Measurements from ENCODE around the gene HS3ST6.

DNA sequence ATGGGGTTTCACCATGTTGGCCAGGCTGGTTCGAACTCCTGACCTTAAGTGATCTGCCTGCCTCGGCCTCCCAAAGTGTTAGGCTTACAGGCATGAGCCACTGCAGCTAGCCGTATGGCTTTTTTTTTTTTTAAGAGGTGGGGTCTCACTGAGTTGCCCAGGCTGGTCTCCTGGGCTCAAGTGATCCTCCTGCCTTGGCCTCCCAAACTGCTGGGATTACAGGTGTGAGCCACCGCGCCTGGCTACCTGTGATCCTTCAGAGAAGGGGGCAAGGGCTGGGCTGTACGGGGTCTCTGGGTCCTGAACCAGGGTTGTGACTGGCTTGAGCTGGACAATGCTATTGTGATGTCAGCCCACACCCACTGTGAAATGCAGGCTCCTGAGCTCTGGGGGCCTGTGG is 48.2 kb upstream of the HS3ST6 start, which contains the start of gene RNF151:
- no peak for TF ChIP-seq ESRRG (CRISPR knock-in tag; IDR thresholded peaks at IDR 0.05)
- TF ChIP-seq, protein P1, sequence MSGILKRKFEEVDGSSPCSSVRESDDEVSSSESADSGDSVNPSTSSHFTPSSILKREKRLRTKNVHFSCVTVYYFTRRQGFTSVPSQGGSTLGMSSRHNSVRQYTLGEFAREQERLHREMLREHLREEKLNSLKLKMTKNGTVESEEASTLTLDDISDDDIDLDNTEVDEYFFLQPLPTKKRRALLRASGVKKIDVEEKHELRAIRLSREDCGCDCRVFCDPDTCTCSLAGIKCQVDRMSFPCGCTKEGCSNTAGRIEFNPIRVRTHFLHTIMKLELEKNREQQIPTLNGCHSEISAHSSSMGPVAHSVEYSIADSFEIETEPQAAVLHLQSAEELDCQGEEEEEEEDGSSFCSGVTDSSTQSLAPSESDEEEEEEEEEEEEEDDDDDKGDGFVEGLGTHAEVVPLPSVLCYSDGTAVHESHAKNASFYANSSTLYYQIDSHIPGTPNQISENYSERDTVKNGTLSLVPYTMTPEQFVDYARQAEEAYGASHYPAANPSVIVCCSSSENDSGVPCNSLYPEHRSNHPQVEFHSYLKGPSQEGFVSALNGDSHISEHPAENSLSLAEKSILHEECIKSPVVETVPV (CRISPR knock-in tag; IDR thresholded peaks at IDR 0.05): no peak
- TF ChIP-seq ZFP3 (CRISPR knock-in tag; IDR thresholded peaks at IDR 0.05): no peak
- no peak for TF ChIP-seq PPARA (CRISPR knock-in tag; IDR thresholded peaks at IDR 0.05; ENCODE audit: borderline replicate concordance)
- TF ChIP-seq ARNTL (CRISPR knock-in tag; IDR thresholded peaks at IDR 0.05; ENCODE audit: borderline replicate concordance, low read depth): no peak
- TF ChIP-seq TOX (CRISPR knock-in tag; IDR thresholded peaks at IDR 0.05; ENCODE audit: borderline replicate concordance): no peak
- TF ChIP-seq ZNF8 (CRISPR knock-in tag; IDR thresholded peaks at IDR 0.05): no peak
- no peak for TF ChIP-seq OSR1 (CRISPR knock-in tag; IDR thresholded peaks at IDR 0.05)
